Endothelial cell of umbilical vein (primary cell): Measurements from ENCODE around the gene VPS26C.
"Not testable (repeated sequence)": the region's sequence is repeated elsewhere in the genome, so short reads cannot be mapped to it uniquely, and the experiment has no call there.

Source experiments
- EZH2 ChIP-seq: IDR thresholded peaks from 2 replicates; pipeline ENCODE4 v1.6.1; 2012; ENCODE audit warnings: borderline replicate concordance, low read depth, mild to moderate bottlenecking, moderate library complexity, low read length, inconsistent platforms; ENCODE audit not compliant: severe bottlenecking
- FOS ChIP-seq: IDR thresholded peaks from 2 replicates; pipeline ENCODE4 v1.6.1; 2011; ENCODE audit warnings: mild to moderate bottlenecking, low read length, moderate library complexity, borderline replicate concordance; ENCODE audit not compliant: insufficient read depth
- GATA2 ChIP-seq: IDR thresholded peaks from 2 replicates; pipeline ENCODE4 v1.7.0; 2011; ENCODE audit warnings: low read depth, mild to moderate bottlenecking, moderate library complexity, mixed read lengths, low read length; ENCODE audit not compliant: insufficient read length, insufficient read depth
- JUN ChIP-seq: IDR thresholded peaks from 2 replicates; pipeline ENCODE4 v1.6.1; 2011; ENCODE audit warnings: borderline replicate concordance, low read depth; ENCODE audit not compliant: insufficient read length, insufficient read depth
- MYC ChIP-seq: IDR thresholded peaks from one replicate; pipeline ENCODE4 v1.6.1; 2011; ENCODE audit warnings: mild to moderate bottlenecking, low read depth, low read length
- POLR2A ChIP-seq: IDR thresholded peaks from 2 replicates; pipeline ENCODE4 v1.6.1; 2012; ENCODE audit warnings: low read depth, mild to moderate bottlenecking, control low read depth, low read length
- POLR2AphosphoS5 ChIP-seq: IDR thresholded peaks from 2 replicates; pipeline ENCODE4 v1.6.1; 2012; ENCODE audit warnings: low read depth, mild to moderate bottlenecking, control low read depth, low read length, moderate library complexity; ENCODE audit not compliant: insufficient read depth
- TF ChIP-seq, protein P1 (sequence below), 2 donors: IDR thresholded peaks; 1 replicate in 1 of 2; 2 replicates in 1 of 2; pipeline ENCODE4 v1.5.1; 2011; ENCODE audit warnings: low read length in 2 of 2, mild to moderate bottlenecking in 2 of 2, moderate library complexity in 2 of 2, control low read depth in 1 of 2, inconsistent platforms in 1 of 2, low read depth in 1 of 2; ENCODE audit not compliant: insufficient read depth in 1 of 2; ENCODE audit errors: extremely low read depth in 1 of 2
- TF ChIP-seq, protein P2 (sequence below): IDR thresholded peaks from 2 replicates; pipeline ENCODE4 v1.6.1; 2011; ENCODE audit not compliant: insufficient read depth, insufficient read length

DNA sequence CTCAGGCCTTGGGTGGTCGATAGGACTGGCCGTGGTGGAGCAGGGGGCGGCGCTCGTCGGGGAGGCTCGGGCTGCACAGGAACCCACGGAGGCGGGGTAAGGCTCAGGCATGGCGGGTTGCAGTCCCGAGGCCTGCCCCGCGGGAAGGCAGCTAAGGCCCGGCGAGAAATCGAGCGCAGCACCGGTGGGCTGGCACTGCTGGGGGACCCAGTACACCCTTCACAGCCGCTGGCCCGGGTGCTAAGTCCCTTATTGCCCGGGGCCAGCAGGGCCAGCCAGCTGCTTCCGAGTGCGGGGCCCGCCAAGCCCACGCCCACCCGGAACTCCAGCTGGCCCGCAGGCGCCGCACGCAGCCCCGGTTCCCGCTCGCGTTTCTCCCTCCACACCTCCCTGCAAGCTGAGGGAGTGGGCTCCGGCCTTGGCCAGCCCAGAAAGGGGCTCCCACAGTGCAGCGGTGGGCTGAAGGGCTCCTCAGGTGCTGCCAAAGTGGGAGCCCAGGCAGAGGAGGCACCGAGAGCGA, 16.1 kb upstream of the VPS26C start:
- not testable (repeated sequence) for TF ChIP-seq EZH2, POLR2A, JUN, FOS, POLR2AphosphoS5, MYC, GATA2
- TF ChIP-seq, protein P1, sequence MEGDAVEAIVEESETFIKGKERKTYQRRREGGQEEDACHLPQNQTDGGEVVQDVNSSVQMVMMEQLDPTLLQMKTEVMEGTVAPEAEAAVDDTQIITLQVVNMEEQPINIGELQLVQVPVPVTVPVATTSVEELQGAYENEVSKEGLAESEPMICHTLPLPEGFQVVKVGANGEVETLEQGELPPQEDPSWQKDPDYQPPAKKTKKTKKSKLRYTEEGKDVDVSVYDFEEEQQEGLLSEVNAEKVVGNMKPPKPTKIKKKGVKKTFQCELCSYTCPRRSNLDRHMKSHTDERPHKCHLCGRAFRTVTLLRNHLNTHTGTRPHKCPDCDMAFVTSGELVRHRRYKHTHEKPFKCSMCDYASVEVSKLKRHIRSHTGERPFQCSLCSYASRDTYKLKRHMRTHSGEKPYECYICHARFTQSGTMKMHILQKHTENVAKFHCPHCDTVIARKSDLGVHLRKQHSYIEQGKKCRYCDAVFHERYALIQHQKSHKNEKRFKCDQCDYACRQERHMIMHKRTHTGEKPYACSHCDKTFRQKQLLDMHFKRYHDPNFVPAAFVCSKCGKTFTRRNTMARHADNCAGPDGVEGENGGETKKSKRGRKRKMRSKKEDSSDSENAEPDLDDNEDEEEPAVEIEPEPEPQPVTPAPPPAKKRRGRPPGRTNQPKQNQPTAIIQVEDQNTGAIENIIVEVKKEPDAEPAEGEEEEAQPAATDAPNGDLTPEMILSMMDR (IDR thresholded peaks at IDR 0.05; ENCODE audit: extremely low read depth in 1 of 2, insufficient read depth in 1 of 2, low read depth in 1 of 2, low read length in 2 of 2), result not testable (repeated sequence)
- TF ChIP-seq, protein P2, sequence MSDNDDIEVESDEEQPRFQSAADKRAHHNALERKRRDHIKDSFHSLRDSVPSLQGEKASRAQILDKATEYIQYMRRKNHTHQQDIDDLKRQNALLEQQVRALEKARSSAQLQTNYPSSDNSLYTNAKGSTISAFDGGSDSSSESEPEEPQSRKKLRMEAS, result not testable (repeated sequence)
